Measurements from ENCODE around the gene HES6. TPM values are rescaled to one million over a fixed set of nuclear protein-coding genes. Genes with fewer than 3 reads are reported as not detected.
A peak's percentile ranks its signal among the peaks of the same experiment; 100 is the strongest.

The HES6 gene
- total RNA-seq, 1 experiment from 2014 or later: 8.4 TPM

GRCh38 chr2:238288650-238289573, 49.1 kb upstream of the HES6 start:
- no TSS peak for BruUV-seq (replicated peaks)
- Histone ChIP-seq H2AFZ (peak overlapping the region; percentile 78), H3K9me3 (ENCODE audit: insufficient read depth, low read depth) (no peaks in the 10 kb centered on the region), H3K79me2 (ENCODE audit: low read depth) (peaks cover 31% of the 10 kb centered on the region), H3K27me3 (ENCODE audit: insufficient read depth, low read depth) (no peaks in the 10 kb centered on the region), H3K4me3 (peak overlapping the region; percentile 72), H3K9me2 (ENCODE audit: insufficient read depth) (no peaks in the 10 kb centered on the region), H3K4me1 (replicated peaks; ENCODE audit: insufficient read depth) (peaks cover 55% of the 10 kb centered on the region), H3K36me3 (ENCODE audit: low read depth) (no peaks in the 10 kb centered on the region), H4K20me1 (ENCODE audit: insufficient read depth) (no peaks in the 10 kb centered on the region), H3K4me2 (peak overlapping the region; percentile 95), H3K27ac (0 out of 2 replicates have a peak overlapping the region, but pooled peaks have one; percentile 24), H3F3A (ENCODE audit: insufficient read depth, low read depth) (peaks cover 44% of the 10 kb centered on the region)
- CTCF ChIA-PET: interaction anchor here (0.7 kb wide), 1 partner anchor 10 kb away, joined by 3 read pairs; no protein-coding TSS in a partner anchor
- TF ChIP-seq, protein P1, sequence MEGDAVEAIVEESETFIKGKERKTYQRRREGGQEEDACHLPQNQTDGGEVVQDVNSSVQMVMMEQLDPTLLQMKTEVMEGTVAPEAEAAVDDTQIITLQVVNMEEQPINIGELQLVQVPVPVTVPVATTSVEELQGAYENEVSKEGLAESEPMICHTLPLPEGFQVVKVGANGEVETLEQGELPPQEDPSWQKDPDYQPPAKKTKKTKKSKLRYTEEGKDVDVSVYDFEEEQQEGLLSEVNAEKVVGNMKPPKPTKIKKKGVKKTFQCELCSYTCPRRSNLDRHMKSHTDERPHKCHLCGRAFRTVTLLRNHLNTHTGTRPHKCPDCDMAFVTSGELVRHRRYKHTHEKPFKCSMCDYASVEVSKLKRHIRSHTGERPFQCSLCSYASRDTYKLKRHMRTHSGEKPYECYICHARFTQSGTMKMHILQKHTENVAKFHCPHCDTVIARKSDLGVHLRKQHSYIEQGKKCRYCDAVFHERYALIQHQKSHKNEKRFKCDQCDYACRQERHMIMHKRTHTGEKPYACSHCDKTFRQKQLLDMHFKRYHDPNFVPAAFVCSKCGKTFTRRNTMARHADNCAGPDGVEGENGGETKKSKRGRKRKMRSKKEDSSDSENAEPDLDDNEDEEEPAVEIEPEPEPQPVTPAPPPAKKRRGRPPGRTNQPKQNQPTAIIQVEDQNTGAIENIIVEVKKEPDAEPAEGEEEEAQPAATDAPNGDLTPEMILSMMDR (conservative IDR thresholded peaks at IDR 0.05): peak; percentile 37; the same call in 1 of the 2 replicates
- TF ChIP-seq EZH2 (IDR thresholded peaks at IDR 0.05; ENCODE audit: low read depth): no peak
- peak; percentile 96 to 99 for DNase-seq
- POLR2A ChIA-PET (ENCODE audit: unreplicated experiment): interaction anchor here (0.6 to 0.7 kb wide), 4 partner anchors 32 to 496 kb away, joined by 3 to 7 read pairs (median 4); no protein-coding TSS in a partner anchor
- intact Hi-C loops (cut with micrococcal nuclease; ENCODE audit: unreplicated experiment): loop anchor here (1.0 to 10.0 kb wide), 4 partner anchors 31 to 988 kb away; partner anchors contain the start of gene TRAF3IP1

- peaks cover 55% of the 10 kb centered on the region for H3K4me1 ChIP-seq (replicated peaks; ENCODE audit: insufficient read depth)
- H2AFZ ChIP-seq: peak within 1 kb of the TSS; percentile 78
- TF ChIP-seq EZH2 (IDR thresholded peaks at IDR 0.05; ENCODE audit: low read depth): no peak
- TF ChIP-seq, protein P1 (conservative IDR thresholded peaks at IDR 0.05): peak; percentile 54
- H3K9me2 ChIP-seq (ENCODE audit: insufficient read depth): no peaks in the 10 kb centered on the region
- no peaks in the 10 kb centered on the region for H3K36me3 ChIP-seq (ENCODE audit: low read depth)
- H3K4me2 ChIP-seq: peak within 1 kb of the TSS; percentile 95
- H3K4me3 ChIP-seq: peak within 1 kb of the TSS; percentile 72
- TSS peak; percentile 33 for BruUV-seq (replicated peaks)
- intact Hi-C loops (cut with micrococcal nuclease; ENCODE audit: unreplicated experiment): loop anchor here (1.0 to 10.0 kb wide), 4 partner anchors 32 to 989 kb away; partner anchors contain the start of gene TRAF3IP1
- no peaks in the 10 kb centered on the region for H4K20me1 ChIP-seq (ENCODE audit: insufficient read depth)
- peak within 1 kb of the TSS; percentile 85; the same call in 1 of the 2 replicates for H3K27ac ChIP-seq
- peaks cover 40% of the 10 kb centered on the region for H3K79me2 ChIP-seq (ENCODE audit: low read depth)
- CTCF ChIA-PET: interaction anchor here (1.0 kb wide), 1 partner anchor 14 kb away, joined by 3 read pairs; no protein-coding TSS in a partner anchor
- no peaks in the 10 kb centered on the region for H3K27me3 ChIP-seq (ENCODE audit: insufficient read depth, low read depth)
- peak; percentile 90 to 93 for DNase-seq
- H3K9me3 ChIP-seq (ENCODE audit: insufficient read depth, low read depth): no peaks in the 10 kb centered on the region
- H3F3A ChIP-seq (ENCODE audit: insufficient read depth, low read depth): peaks cover 44% of the 10 kb centered on the region
- POLR2A ChIA-PET (ENCODE audit: unreplicated experiment): interaction anchor here (0.7 to 0.8 kb wide), 7 partner anchors 12 to 636 kb away, joined by 3 to 9 read pairs (median 4); no protein-coding TSS in a partner anchor
Observed at GRCh38 chr2:238287737-238288649, 48.2 kb upstream of the HES6 start, which contains the start of gene PER2. TSS of gene PER2 (minus strand) at chr2:238288610. CDS start at chr2:238277936, 10,674 bp downstream.
